ENCODE data around the gene VAV2. TPM values are rescaled to one million over a fixed set of nuclear protein-coding genes. Genes with fewer than 3 reads are reported as not detected.

VAV2 gene
- total and polyA plus RNA-seq, 2 donors = 5.4 to 9.8 TPM

DNA sequence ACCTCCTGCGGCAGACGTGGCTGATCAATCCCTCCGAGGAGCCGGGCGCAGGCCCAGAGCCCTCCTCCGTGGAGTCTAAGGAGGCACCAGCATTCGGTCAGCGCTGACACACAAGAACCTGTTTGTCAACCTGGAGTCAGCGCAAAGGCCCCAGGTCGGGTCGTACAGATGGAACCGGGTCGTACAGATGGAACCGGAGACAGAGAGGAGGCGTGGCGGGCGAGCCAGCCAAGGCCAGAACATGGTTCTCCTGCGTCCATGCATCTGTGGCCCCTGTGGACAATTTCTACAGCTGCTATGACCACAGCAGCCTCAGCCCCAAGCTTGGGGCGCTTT, 128.9 kb downstream of the VAV2 start:
- peak overlapping the region in 1 of 2 donors; percentile 34 for H3K27ac ChIP-seq (ENCODE audit: low read depth in 1 of 2, low read length in 1 of 2)
- no peak for DNase-seq (ENCODE audit: low read depth in 6 of 9, low spot score in 9 of 9)
- H3K27me3 ChIP-seq (ENCODE audit: control insufficient read depth in 2 of 2, insufficient read depth in 1 of 2, low read length in 1 of 2) = no peaks in the 10 kb centered on the region
- H3K9me3 ChIP-seq (ENCODE audit: control insufficient read depth in 2 of 2, insufficient read depth in 1 of 2, low read length in 1 of 2) = peaks cover 0 to 5% of the 10 kb centered on the region in 2 donors
- no peaks in the 10 kb centered on the region for H3K4me1 ChIP-seq (ENCODE audit: control insufficient read depth in 2 of 2, insufficient read depth in 2 of 2, low read length in 2 of 2)
- no peak overlapping the region for H3K4me3 ChIP-seq (ENCODE audit: low read length in 2 of 2)
- 94% methylated on average over 19 of the region's 19 CpGs for WGBS
- no peaks in the 10 kb centered on the region for H3K36me3 ChIP-seq (ENCODE audit: control insufficient read depth in 2 of 2, insufficient read depth in 2 of 2, low read length in 1 of 2)

- Histone ChIP-seq H3K4me3 (ENCODE audit: low read length in 2 of 2) (no peak overlapping the region), H3K4me1 (ENCODE audit: control insufficient read depth in 2 of 2, insufficient read depth in 2 of 2, low read length in 2 of 2) (no peaks in the 10 kb centered on the region), H3K27ac (ENCODE audit: low read depth in 1 of 2, low read length in 1 of 2) (peak overlapping the region in 1 of 2 donors; percentile 34), H3K9me3 (ENCODE audit: control insufficient read depth in 2 of 2, insufficient read depth in 1 of 2, low read length in 1 of 2) (peaks cover 0 to 5% of the 10 kb centered on the region in 2 donors), H3K36me3 (ENCODE audit: control insufficient read depth in 2 of 2, insufficient read depth in 2 of 2, low read length in 1 of 2) (no peaks in the 10 kb centered on the region), H3K27me3 (ENCODE audit: control insufficient read depth in 2 of 2, insufficient read depth in 1 of 2, low read length in 1 of 2) (no peaks in the 10 kb centered on the region)
- WGBS = 50% methylated on average over 28 of the region's 28 CpGs
- DNase-seq (ENCODE audit: low read depth in 6 of 9, low spot score in 9 of 9) = no peak
Measured at GRCh38 chr9:133862585-133863256, 129.4 kb downstream of the VAV2 start.

- Histone ChIP-seq H3K4me3 (ENCODE audit: low read length in 2 of 2) (no peak overlapping the region), H3K36me3 (ENCODE audit: control insufficient read depth in 2 of 2, insufficient read depth in 2 of 2, low read length in 1 of 2) (no peaks in the 10 kb centered on the region), H3K9me3 (ENCODE audit: control insufficient read depth in 2 of 2, insufficient read depth in 1 of 2, low read length in 1 of 2) (peaks cover 0 to 5% of the 10 kb centered on the region in 2 donors), H3K27me3 (ENCODE audit: control insufficient read depth in 2 of 2, insufficient read depth in 1 of 2, low read length in 1 of 2) (no peaks in the 10 kb centered on the region), H3K27ac (ENCODE audit: low read depth in 1 of 2, low read length in 1 of 2) (no peak overlapping the region), H3K4me1 (ENCODE audit: control insufficient read depth in 2 of 2, insufficient read depth in 2 of 2, low read length in 2 of 2) (no peaks in the 10 kb centered on the region)
- DNase-seq (ENCODE audit: low read depth in 6 of 9, low spot score in 9 of 9) = no peak
- 92% methylated on average over 5 of the region's 5 CpGs for WGBS
Measured at GRCh38 chr9:133861692-133862091, 130.4 kb downstream of the VAV2 start.

DNA sequence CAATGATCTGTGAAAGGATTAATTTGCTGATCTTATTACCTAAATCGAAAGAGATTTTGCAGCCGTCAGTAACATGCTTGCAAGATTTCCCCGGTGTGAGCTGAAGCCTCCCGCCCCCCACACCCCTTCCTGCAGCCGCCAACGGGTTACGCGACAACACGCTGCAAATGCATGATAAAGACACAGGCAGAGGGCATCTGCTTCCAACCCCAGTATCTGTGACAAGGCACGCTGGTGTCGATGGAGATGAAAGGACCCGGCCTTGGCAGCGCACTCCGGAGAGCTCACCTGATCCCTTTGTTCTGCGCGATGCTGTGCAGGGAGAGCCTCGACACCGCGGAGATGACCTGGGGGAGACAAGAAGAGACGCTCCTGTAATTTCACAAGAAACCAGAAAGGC, 131.0 kb downstream of the VAV2 start:
- H3K27ac ChIP-seq (ENCODE audit: low read depth in 1 of 2, low read length in 1 of 2) = no peak overlapping the region
- no peaks in the 10 kb centered on the region for H3K36me3 ChIP-seq (ENCODE audit: control insufficient read depth in 2 of 2, insufficient read depth in 2 of 2, low read length in 1 of 2)
- no peaks in the 10 kb centered on the region for H3K27me3 ChIP-seq (ENCODE audit: control insufficient read depth in 2 of 2, insufficient read depth in 1 of 2, low read length in 1 of 2)
- H3K9me3 ChIP-seq (ENCODE audit: control insufficient read depth in 2 of 2, insufficient read depth in 1 of 2, low read length in 1 of 2) = peaks cover 0 to 5% of the 10 kb centered on the region in 2 donors
- H3K4me1 ChIP-seq (ENCODE audit: control insufficient read depth in 2 of 2, insufficient read depth in 2 of 2, low read length in 2 of 2) = no peaks in the 10 kb centered on the region
- DNase-seq (ENCODE audit: low read depth in 6 of 9, low spot score in 9 of 9) = no peak
- H3K4me3 ChIP-seq (ENCODE audit: low read length in 2 of 2) = no peak overlapping the region
- WGBS = 91% methylated on average over 20 of the region's 20 CpGs

GRCh38 chr9:133858771-133859170, 133.4 kb downstream of the VAV2 start:
- no peaks in the 10 kb centered on the region for H3K36me3 ChIP-seq (ENCODE audit: control insufficient read depth in 2 of 2, insufficient read depth in 2 of 2, low read length in 1 of 2)
- peaks cover 0 to 3% of the 10 kb centered on the region in 2 donors for H3K4me1 ChIP-seq (ENCODE audit: control insufficient read depth in 2 of 2, insufficient read depth in 2 of 2, low read length in 2 of 2)
- DNase-seq (ENCODE audit: low read depth in 6 of 9, low spot score in 9 of 9) = no peak
- no peak overlapping the region for H3K27ac ChIP-seq (ENCODE audit: low read depth in 1 of 2, low read length in 1 of 2)
- no peak overlapping the region for H3K4me3 ChIP-seq (ENCODE audit: low read length in 2 of 2)
- no peaks in the 10 kb centered on the region for H3K9me3 ChIP-seq (ENCODE audit: control insufficient read depth in 2 of 2, insufficient read depth in 1 of 2, low read length in 1 of 2)
- H3K27me3 ChIP-seq (ENCODE audit: control insufficient read depth in 2 of 2, insufficient read depth in 1 of 2, low read length in 1 of 2) = no peaks in the 10 kb centered on the region
- 96% methylated on average over 11 of the region's 11 CpGs for WGBS

DNA sequence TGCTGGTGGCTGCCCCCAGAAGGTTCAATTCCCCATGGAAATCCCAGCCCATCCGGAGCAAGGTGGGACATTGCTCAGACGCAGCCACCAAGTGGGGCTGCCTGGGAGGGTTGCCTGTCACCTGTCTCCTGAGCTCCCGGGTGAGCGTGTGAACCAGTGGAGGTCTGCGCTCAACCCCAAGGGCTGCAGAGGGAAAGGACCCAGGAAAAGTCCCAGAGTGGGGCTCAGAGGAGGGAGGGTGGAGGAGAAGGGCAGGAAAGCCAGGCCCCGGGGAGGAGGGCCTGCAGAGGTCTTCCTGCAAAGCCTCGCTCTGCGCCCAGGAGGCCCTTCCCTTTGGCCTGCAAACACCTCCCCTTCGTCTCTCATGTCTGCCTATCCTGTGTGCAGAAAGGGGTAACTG, 134.5 kb downstream of the VAV2 start:
- 97% methylated on average over 9 of the region's 9 CpGs for WGBS
- no peak for DNase-seq (ENCODE audit: low read depth in 6 of 9, low spot score in 9 of 9)
- Histone ChIP-seq H3K9me3 (ENCODE audit: control insufficient read depth in 2 of 2, insufficient read depth in 1 of 2, low read length in 1 of 2) (no peaks in the 10 kb centered on the region), H3K27ac (ENCODE audit: low read depth in 1 of 2, low read length in 1 of 2) (no peak overlapping the region), H3K4me3 (ENCODE audit: low read length in 2 of 2) (no peak overlapping the region), H3K36me3 (ENCODE audit: control insufficient read depth in 2 of 2, insufficient read depth in 2 of 2, low read length in 1 of 2) (no peaks in the 10 kb centered on the region), H3K27me3 (ENCODE audit: control insufficient read depth in 2 of 2, insufficient read depth in 1 of 2, low read length in 1 of 2) (no peaks in the 10 kb centered on the region), H3K4me1 (ENCODE audit: control insufficient read depth in 2 of 2, insufficient read depth in 2 of 2, low read length in 2 of 2) (peaks cover 0 to 3% of the 10 kb centered on the region in 2 donors)

- WGBS = 97% methylated on average over 12 of the region's 12 CpGs
- peaks cover 0 to 3% of the 10 kb centered on the region in 2 donors for H3K4me1 ChIP-seq (ENCODE audit: control insufficient read depth in 2 of 2, insufficient read depth in 2 of 2, low read length in 2 of 2)
- no peaks in the 10 kb centered on the region for H3K36me3 ChIP-seq (ENCODE audit: control insufficient read depth in 2 of 2, insufficient read depth in 2 of 2, low read length in 1 of 2)
- no peak overlapping the region for H3K27ac ChIP-seq (ENCODE audit: low read depth in 1 of 2, low read length in 1 of 2)
- no peaks in the 10 kb centered on the region for H3K27me3 ChIP-seq (ENCODE audit: control insufficient read depth in 2 of 2, insufficient read depth in 1 of 2, low read length in 1 of 2)
- no peak overlapping the region for H3K4me3 ChIP-seq (ENCODE audit: low read length in 2 of 2)
- DNase-seq (ENCODE audit: low read depth in 6 of 9, low spot score in 9 of 9) = no peak
- no peaks in the 10 kb centered on the region for H3K9me3 ChIP-seq (ENCODE audit: control insufficient read depth in 2 of 2, insufficient read depth in 1 of 2, low read length in 1 of 2)
Measured at GRCh38 chr9:133856798-133857197, 135.3 kb downstream of the VAV2 start.

- H3K36me3 ChIP-seq (ENCODE audit: control insufficient read depth in 2 of 2, insufficient read depth in 2 of 2, low read length in 1 of 2) = no peaks in the 10 kb centered on the region
- H3K27ac ChIP-seq (ENCODE audit: low read depth in 1 of 2, low read length in 1 of 2) = peak overlapping the region in 1 of 2 donors; percentile 62
- peaks cover 0 to 3% of the 10 kb centered on the region in 2 donors for H3K4me1 ChIP-seq (ENCODE audit: control insufficient read depth in 2 of 2, insufficient read depth in 2 of 2, low read length in 2 of 2)
- H3K9me3 ChIP-seq (ENCODE audit: control insufficient read depth in 2 of 2, insufficient read depth in 1 of 2, low read length in 1 of 2) = no peaks in the 10 kb centered on the region
- WGBS = 93% methylated on average over 20 of the region's 20 CpGs
- no peaks in the 10 kb centered on the region for H3K27me3 ChIP-seq (ENCODE audit: control insufficient read depth in 2 of 2, insufficient read depth in 1 of 2, low read length in 1 of 2)
- DNase-seq (ENCODE audit: low read depth in 6 of 9, low spot score in 9 of 9) = no peak
- no peak overlapping the region for H3K4me3 ChIP-seq (ENCODE audit: low read length in 2 of 2)
Measured at GRCh38 chr9:133855802-133856521, 136.2 kb downstream of the VAV2 start.

DNA sequence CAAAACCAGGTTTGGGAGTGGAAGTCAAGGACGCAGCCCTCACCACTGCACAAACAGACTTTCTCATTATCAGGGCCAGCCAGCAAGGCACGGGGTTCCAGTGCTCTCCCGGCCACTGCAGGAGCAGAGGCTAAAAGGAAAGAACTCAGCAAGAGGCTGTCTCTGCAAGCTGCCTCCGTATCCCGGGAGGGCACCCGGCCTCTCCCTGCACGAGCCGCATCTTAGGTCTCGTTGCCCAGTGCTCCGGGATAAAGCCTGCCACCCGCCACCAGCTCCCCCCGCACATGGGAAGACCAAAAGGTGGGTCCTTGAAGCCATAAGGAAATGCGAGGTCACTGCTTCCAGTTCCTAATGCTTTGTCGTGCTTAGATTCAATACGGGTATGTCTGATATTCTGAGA, 136.8 kb downstream of the VAV2 start:
- WGBS = 95% methylated on average over 15 of the region's 15 CpGs
- H3K9me3 ChIP-seq (ENCODE audit: control insufficient read depth in 2 of 2, insufficient read depth in 1 of 2, low read length in 1 of 2) = no peaks in the 10 kb centered on the region
- H3K4me3 ChIP-seq (ENCODE audit: low read length in 2 of 2) = no peak overlapping the region
- peak overlapping the region in 1 of 2 donors; percentile 26 for H3K27ac ChIP-seq (ENCODE audit: low read depth in 1 of 2, low read length in 1 of 2)
- H3K27me3 ChIP-seq (ENCODE audit: control insufficient read depth in 2 of 2, insufficient read depth in 1 of 2, low read length in 1 of 2) = no peaks in the 10 kb centered on the region
- DNase-seq (ENCODE audit: low read depth in 6 of 9, low spot score in 9 of 9) = no peak
- H3K4me1 ChIP-seq (ENCODE audit: control insufficient read depth in 2 of 2, insufficient read depth in 2 of 2, low read length in 2 of 2) = peaks cover 0 to 3% of the 10 kb centered on the region in 2 donors
- H3K36me3 ChIP-seq (ENCODE audit: control insufficient read depth in 2 of 2, insufficient read depth in 2 of 2, low read length in 1 of 2) = no peaks in the 10 kb centered on the region
